K562 (cell line): ENCODE data around the gene NEMP1. TPM values are rescaled to one million over a fixed set of nuclear protein-coding genes. Genes with fewer than 3 reads are reported as not detected.

ENCODE experiments used
- BCOR ChIP-seq: fragments of 450-650 bp; IDR thresholded peaks from 2 replicates; pipeline ENCODE4 v1.6.1; 2016
- CBFA2T3 ChIP-seq: fragments of 450-650 bp; IDR thresholded peaks from 2 replicates; pipeline ENCODE4 v1.6.1; 2017
- HDAC1 ChIP-seq, 2 experiments: fragments of 450-650 bp; IDR thresholded peaks; 2 replicates each; pipeline ENCODE4 v1.6.1; 2016 to 2017; ENCODE audit warnings: inconsistent platforms in 1 of 2, mild to moderate bottlenecking in 1 of 2, moderate library complexity in 1 of 2
- KLF10 ChIP-seq: fragments of 250-450 bp; sonication (Bioruptor Pico); IDR thresholded peaks from 2 replicates; pipeline ENCODE4 v1.6.1; 2021; ENCODE audit warnings: matching md5 sums
- KLF16 ChIP-seq: IDR thresholded peaks from 2 replicates; pipeline ENCODE4 v1.6.1; 2016; ENCODE audit warnings: antibody characterized with exemption
- MLLT1 ChIP-seq, 2 experiments: fragments of 450-650 bp; IDR thresholded peaks; 2 replicates each; pipeline ENCODE4 v1.6.1; 2016
- ZC3H8 ChIP-seq: fragments of 450-650 bp; IDR thresholded peaks from 2 replicates; pipeline ENCODE4 v1.6.1; 2017
- ZFP36 ChIP-seq: fragments of 150-350 bp; IDR thresholded peaks from 2 replicates; pipeline ENCODE4 v1.6.1; 2018; ENCODE audit warnings: low read length, low read depth; ENCODE audit not compliant: partially characterized antibody
- ZFX ChIP-seq: sonication (generic); formaldehyde crosslinking; IDR thresholded peaks from 2 replicates; pipeline ENCODE4 v1.8.0; 2022; ENCODE audit warnings: mild to moderate bottlenecking, missing genetic modification reagents, moderate library complexity
- polyA plus RNA-seq, 8 experiments: library from polyadenylated mRNA; depleted of rRNA in 4 of 8; stranded (reverse) in 5 of 8; unstranded in 3 of 8; fragments of >200 nt; fragmentation: Nextera tagmentation in 2 of 8; fragmentation: Illumina TruSeq in 1 of 8; extraction: Ambion mirVana in 2 of 8; extraction: Trizol in 1 of 8; gene quantifications; 2 replicates each; pipeline versions ENCODE4 v1.2.1 to v1.2.3, GENCODE V29; 2011 to 2014; ENCODE audit warnings: inconsistent platforms in 1 of 8, missing spikeins in 1 of 8
- total RNA-seq, 7 experiments: library from RNA; depleted of rRNA in 6 of 7; stranded (reverse); fragments of >200 nt in 6 of 7; fragmentation: Illumina TruSeq in 2 of 7; extraction: Trizol in 2 of 7; gene quantifications; 2 replicates each; pipeline versions ENCODE4 v1.2.1 to v1.2.3, GENCODE V29; 2011 to 2021; ENCODE audit warnings: low replicate concordance in 1 of 7

The NEMP1 gene
- total and polyA plus RNA-seq, 9 of the 15 experiments (the other 6 are each of a cell fraction or from before 2014, with no cell fraction given), result 9.5 to 82.2 (median 41.2) TPM

GRCh38 chr12:57111031-57111734, 32.6 kb upstream of the NEMP1 start, which contains the start of gene STAT6 (continued):
- TF ChIP-seq BCOR (peak; percentile 46; the same call in 1 of the 2 replicates), MLLT1 (IDR thresholded peaks at IDR 0.05) (peak; percentile 76 to 85), KLF16 (no peak), ZFX (CRISPR knock-in tag) (peak; percentile 59), KLF10 (no peak), HDAC1 (IDR thresholded peaks at IDR 0.05) (peak in 1 of 2 experiments; percentile 81; a peak in 2 of 4 replicates), ZFP36 (no peak), CBFA2T3 (peak; percentile 42), ZC3H8 (0 out of 2 replicates have a peak, but pooled peaks have one; percentile 59)
- TF ChIP-seq, all 486 proteins: peak for 97
